Endothelial cell of umbilical vein (primary cell): Measurements from ENCODE around the gene DMD. TPM values are rescaled to one million over a fixed set of nuclear protein-coding genes. Genes with fewer than 3 reads are reported as not detected.

ENCODE experiments used
- BruUV-seq: library from RNA; stranded (reverse); fragments of 400-500 nt; replicated peaks from 2 replicates; lab custom pipeline; 2021; lab: Mats Ljungman, UMichigan
- CTCF ChIA-PET: fragments of 300-600, 350-600 bp; sonication (Branson Sonifier 250); formaldehyde crosslinking; loops from one replicate; lab custom pipeline; 2021; ENCODE audit warnings: antibody characterized with exemption, inconsistent platforms; lab: Charles Lee
- POLR2A ChIA-PET: fragments of 300-600, 350-600 bp; sonication (Branson Sonifier 250); formaldehyde crosslinking; loops from one replicate; lab custom pipeline; 2021; ENCODE audit warnings: antibody characterized with exemption, inconsistent platforms; lab: Charles Lee
- DNase-seq: peaks from one replicate; pipeline ENCODE4 v3.0.0-alpha.2; 2011; ENCODE audit warnings: low read depth, low spot score
- FAIRE-seq: peaks from 2 replicates; lab custom pipeline; 2011; peaks lifted over from hg19 to GRCh38; lab: Jason Lieb, UNC
- H2AFZ ChIP-seq: 2 replicates; pipeline ENCODE4 v1.6.0; 2012; ENCODE audit warnings: low read depth, low read length, control low read depth, inconsistent platforms
- H3K27ac ChIP-seq: 2 replicates; pipeline ENCODE4 v1.5.1; 2011; ENCODE audit warnings: low read depth, mild to moderate bottlenecking, control low read depth, low read length, moderate library complexity; ENCODE audit not compliant: insufficient read depth
- H3K27me3 ChIP-seq, 2 experiments: 2 replicates each; pipeline versions ENCODE4 v1.6.0 to v1.6.1; 2011; ENCODE audit warnings: low read length in 2 of 2, mixed read lengths in 1 of 2; ENCODE audit not compliant: control insufficient read depth in 2 of 2, insufficient read depth in 2 of 2
- H3K36me3 ChIP-seq, 2 experiments: 2 replicates in 1 of 2; 3 replicates in 1 of 2; pipeline ENCODE4 v1.5.1; 2011; ENCODE audit warnings: low read length in 2 of 2, mild to moderate bottlenecking in 1 of 2, moderate library complexity in 1 of 2; ENCODE audit not compliant: control insufficient read depth in 2 of 2, insufficient read depth in 2 of 2; ENCODE audit errors: extremely low read depth in 1 of 2
- H3K4me1 ChIP-seq: 3 replicates; pipeline ENCODE4 v1.5.1; 2011; ENCODE audit warnings: mild to moderate bottlenecking, low read length; ENCODE audit not compliant: control insufficient read depth, insufficient read depth; ENCODE audit errors: extremely low read depth
- H3K4me2 ChIP-seq: 2 replicates; pipeline ENCODE4 v1.6.1; 2011; ENCODE audit warnings: low read length, control low read depth, mixed read lengths; ENCODE audit not compliant: insufficient read depth
- H3K4me3 ChIP-seq, 3 experiments: fragments of 200-600 bp in 1 of 3; sonication (generic), shearing (Covaris generic) in 1 of 3; replicated peaks in 1 of 3; 2 replicates each; pipeline ENCODE4 v1.5.1; 2011 to 2016; ENCODE audit warnings: control low read depth in 3 of 3, low read length in 3 of 3, mild to moderate bottlenecking in 2 of 3, inconsistent platforms in 1 of 3, low read depth in 1 of 3, moderate library complexity in 1 of 3; ENCODE audit not compliant: insufficient read depth in 1 of 3
- H3K79me2 ChIP-seq: 2 replicates; pipeline ENCODE4 v1.6.0; 2012; ENCODE audit warnings: low read length, inconsistent platforms; ENCODE audit not compliant: control insufficient read depth, insufficient read depth
- H3K9ac ChIP-seq: replicated peaks from 2 replicates; pipeline ENCODE3; 2011; ENCODE audit warnings: low read length, control low read depth; ENCODE audit not compliant: insufficient read depth; ENCODE audit errors: extremely low read depth
- H3K9me1 ChIP-seq: replicated peaks from 3 replicates; pipeline ENCODE4 v1.6.0; 2011; ENCODE audit warnings: mild to moderate bottlenecking, low read length; ENCODE audit not compliant: control insufficient read depth, insufficient read depth; ENCODE audit errors: extremely low read depth
- H3K9me3 ChIP-seq: replicated peaks from 2 replicates; pipeline ENCODE4 v1.5.1; 2012; ENCODE audit warnings: low read length, inconsistent platforms; ENCODE audit not compliant: control insufficient read depth, insufficient read depth
- H4K20me1 ChIP-seq: replicated peaks from 2 replicates; pipeline ENCODE3; 2011; ENCODE audit warnings: mild to moderate bottlenecking, low read length; ENCODE audit not compliant: control insufficient read depth, insufficient read depth; ENCODE audit errors: extremely low read depth
- CTCF ChIP-seq, 2 donors: IDR thresholded peaks; 1 replicate in 1 of 2; 2 replicates in 1 of 2; pipeline ENCODE4 v1.5.1; 2011; ENCODE audit warnings: low read length in 2 of 2, mild to moderate bottlenecking in 2 of 2, moderate library complexity in 2 of 2, control low read depth in 1 of 2, inconsistent platforms in 1 of 2, low read depth in 1 of 2; ENCODE audit not compliant: insufficient read depth in 1 of 2; ENCODE audit errors: extremely low read depth in 1 of 2
- EZH2 ChIP-seq: IDR thresholded peaks from 2 replicates; pipeline ENCODE4 v1.6.1; 2012; ENCODE audit warnings: borderline replicate concordance, low read depth, mild to moderate bottlenecking, moderate library complexity, low read length, inconsistent platforms; ENCODE audit not compliant: severe bottlenecking
- FOS ChIP-seq: IDR thresholded peaks from 2 replicates; pipeline ENCODE4 v1.6.1; 2011; ENCODE audit warnings: mild to moderate bottlenecking, low read length, moderate library complexity, borderline replicate concordance; ENCODE audit not compliant: insufficient read depth
- GATA2 ChIP-seq: IDR thresholded peaks from 2 replicates; pipeline ENCODE4 v1.7.0; 2011; ENCODE audit warnings: low read depth, mild to moderate bottlenecking, moderate library complexity, mixed read lengths, low read length; ENCODE audit not compliant: insufficient read length, insufficient read depth
- JUN ChIP-seq: IDR thresholded peaks from 2 replicates; pipeline ENCODE4 v1.6.1; 2011; ENCODE audit warnings: borderline replicate concordance, low read depth; ENCODE audit not compliant: insufficient read length, insufficient read depth
- MAX ChIP-seq: IDR thresholded peaks from 2 replicates; pipeline ENCODE4 v1.6.1; 2011; ENCODE audit not compliant: insufficient read depth, insufficient read length
- MYC ChIP-seq: IDR thresholded peaks from one replicate; pipeline ENCODE4 v1.6.1; 2011; ENCODE audit warnings: mild to moderate bottlenecking, low read depth, low read length
- POLR2A ChIP-seq: IDR thresholded peaks from 2 replicates; pipeline ENCODE4 v1.6.1; 2012; ENCODE audit warnings: low read depth, mild to moderate bottlenecking, control low read depth, low read length
- POLR2AphosphoS5 ChIP-seq: IDR thresholded peaks from 2 replicates; pipeline ENCODE4 v1.6.1; 2012; ENCODE audit warnings: low read depth, mild to moderate bottlenecking, control low read depth, low read length, moderate library complexity; ENCODE audit not compliant: insufficient read depth
- dilution Hi-C: fragments of 300-500 bp; cut with MboI; formaldehyde crosslinking; loops from one replicate; pipeline ENCODE4 v1.15.0; 2019; ENCODE audit warnings: low sequenced_read_pairs; ENCODE audit not compliant: extremely low pct_ligation_motif_present
- intact Hi-C: fragments of 100-400 bp; cut with micrococcal nuclease; formaldehyde crosslinking; loops from one replicate; pipeline ENCODE4 v1.10.0; 2022
- polyA plus RNA-seq, 4 experiments: library from polyadenylated mRNA; depleted of rRNA in 3 of 4; stranded (reverse) in 3 of 4; unstranded in 1 of 4; fragments of >200 nt; gene quantifications; 2 replicates each; pipeline versions ENCODE4 v1.2.1 to v1.2.3, GENCODE V29; 2011 to 2012; ENCODE audit warnings: missing spikeins in 1 of 4
- total RNA-seq: library from RNA; stranded (reverse); gene quantifications from 2 replicates; pipeline ENCODE4 v1.2.3, GENCODE V29; 2021

Gene DMD
- total and polyA plus RNA-seq, 2 donors (not counting 3 experiments of a cell fraction or from before 2014, with no cell fraction given): 7.3 to 9.0 TPM

GRCh38 chrX:32804034-32804433, 407.3 kb downstream of the DMD start:
- no peak for TF ChIP-seq FOS
- TF ChIP-seq CTCF (IDR thresholded peaks at IDR 0.05; ENCODE audit: extremely low read depth in 1 of 2, insufficient read depth in 1 of 2, low read depth in 1 of 2, low read length in 2 of 2): no peak
- TF ChIP-seq JUN: no peak
- no peak for TF ChIP-seq MYC
- no peak for TF ChIP-seq GATA2
- TF ChIP-seq POLR2AphosphoS5: no peak
- no peak for TF ChIP-seq POLR2A
- TF ChIP-seq MAX: no peak
- TF ChIP-seq EZH2: no peak
- H2AFZ ChIP-seq: no peak overlapping the region
- H3K27me3 ChIP-seq: no peaks in the 10 kb centered on the region
- no peaks in the 10 kb centered on the region for H3K4me1 ChIP-seq
- intact Hi-C loops: no loop called here
- DNase-seq (no peak), FAIRE-seq (no peak)
- BruUV-seq: no TSS peak
- H3K4me3 ChIP-seq: no peak overlapping the region
- H3K27ac ChIP-seq: no peak overlapping the region
- no peak overlapping the region for H3K9ac ChIP-seq
- no peaks in the 10 kb centered on the region for H3K79me2 ChIP-seq
- no peak overlapping the region for H3K4me2 ChIP-seq
- CTCF ChIA-PET: no interaction called here
- no peaks in the 10 kb centered on the region for H3K9me1 ChIP-seq
- no peaks in the 10 kb centered on the region for H4K20me1 ChIP-seq
- dilution Hi-C loops: no loop called here
- POLR2A ChIA-PET: no interaction called here
- no peaks in the 10 kb centered on the region for H3K36me3 ChIP-seq
- no peaks in the 10 kb centered on the region for H3K9me3 ChIP-seq
